22Rv1 (cell line): ENCODE data around the gene CFAP92.

Experiments used
- ZFX ChIP-seq: fragments of 450-650 bp; IDR thresholded peaks from 2 replicates; pipeline ENCODE4 v1.6.1; 2017; ENCODE audit warnings: antibody characterized with exemption, borderline replicate concordance
- TF ChIP-seq, protein P1 (sequence below): fragments of 450-650 bp; IDR thresholded peaks from 2 replicates; pipeline ENCODE4 v1.5.1; 2017; ENCODE audit warnings: mild to moderate bottlenecking

DNA sequence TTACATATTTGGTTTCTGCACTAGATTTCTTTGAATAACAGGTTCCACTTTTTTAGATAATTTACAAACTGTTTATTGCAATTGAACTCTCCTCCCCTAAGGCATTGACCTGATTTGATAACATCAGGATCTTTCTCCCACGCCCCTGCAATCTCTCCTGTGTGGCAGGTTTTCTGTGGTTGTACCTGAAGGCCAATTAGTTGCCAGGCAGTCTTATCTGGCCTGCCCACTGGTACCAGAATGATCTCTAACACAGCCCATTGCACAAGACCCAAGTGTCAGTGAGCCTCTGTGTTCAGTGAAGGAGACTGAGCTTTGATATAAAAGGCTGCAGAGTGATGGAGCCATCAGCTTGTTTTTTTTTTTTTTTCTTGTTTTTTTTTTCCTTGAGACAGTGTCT is 111.2 kb downstream of the CFAP92 start:
- TF ChIP-seq, protein P1, sequence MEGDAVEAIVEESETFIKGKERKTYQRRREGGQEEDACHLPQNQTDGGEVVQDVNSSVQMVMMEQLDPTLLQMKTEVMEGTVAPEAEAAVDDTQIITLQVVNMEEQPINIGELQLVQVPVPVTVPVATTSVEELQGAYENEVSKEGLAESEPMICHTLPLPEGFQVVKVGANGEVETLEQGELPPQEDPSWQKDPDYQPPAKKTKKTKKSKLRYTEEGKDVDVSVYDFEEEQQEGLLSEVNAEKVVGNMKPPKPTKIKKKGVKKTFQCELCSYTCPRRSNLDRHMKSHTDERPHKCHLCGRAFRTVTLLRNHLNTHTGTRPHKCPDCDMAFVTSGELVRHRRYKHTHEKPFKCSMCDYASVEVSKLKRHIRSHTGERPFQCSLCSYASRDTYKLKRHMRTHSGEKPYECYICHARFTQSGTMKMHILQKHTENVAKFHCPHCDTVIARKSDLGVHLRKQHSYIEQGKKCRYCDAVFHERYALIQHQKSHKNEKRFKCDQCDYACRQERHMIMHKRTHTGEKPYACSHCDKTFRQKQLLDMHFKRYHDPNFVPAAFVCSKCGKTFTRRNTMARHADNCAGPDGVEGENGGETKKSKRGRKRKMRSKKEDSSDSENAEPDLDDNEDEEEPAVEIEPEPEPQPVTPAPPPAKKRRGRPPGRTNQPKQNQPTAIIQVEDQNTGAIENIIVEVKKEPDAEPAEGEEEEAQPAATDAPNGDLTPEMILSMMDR, result no peak
- TF ChIP-seq ZFX, result no peak
